OCI-LY3 (cell line): ENCODE data around the gene SNN.

Experiments
- CTCF ChIP-seq: fragments of 200-600, 300-600 bp; sonication (generic); IDR thresholded peaks from 2 replicates; pipeline ENCODE4 v1.5.1; 2014; ENCODE audit warnings: antibody characterized with exemption, low read length, low read depth
- EZH2phosphoT487 ChIP-seq: fragments of 200-600 bp; shearing (Covaris generic); IDR thresholded peaks from 2 replicates; pipeline ENCODE4 v1.6.1; 2018; ENCODE audit warnings: antibody characterized with exemption, mixed run types, low read depth

- TF ChIP-seq CTCF (no peak), EZH2phosphoT487 (no peak)
Measured at GRCh38 chr16:11674818-11675560, 6.7 kb downstream of the SNN start.
